GM12875 (cell line): ENCODE data around the gene PTPRC.

ENCODE experiments used
- H3K4me3 ChIP-seq: one replicate; pipeline ENCODE4 v1.5.1; 2011; ENCODE audit warnings: low read depth, low read length, control low read depth
- TF ChIP-seq, protein P1 (sequence below): IDR thresholded peaks from 2 replicates; pipeline ENCODE4 v1.5.1; 2011; ENCODE audit warnings: low read depth, mild to moderate bottlenecking, control low read depth, inconsistent platforms, low read length, moderate library complexity, borderline replicate concordance; ENCODE audit not compliant: insufficient read depth

The PTPRC gene

DNA sequence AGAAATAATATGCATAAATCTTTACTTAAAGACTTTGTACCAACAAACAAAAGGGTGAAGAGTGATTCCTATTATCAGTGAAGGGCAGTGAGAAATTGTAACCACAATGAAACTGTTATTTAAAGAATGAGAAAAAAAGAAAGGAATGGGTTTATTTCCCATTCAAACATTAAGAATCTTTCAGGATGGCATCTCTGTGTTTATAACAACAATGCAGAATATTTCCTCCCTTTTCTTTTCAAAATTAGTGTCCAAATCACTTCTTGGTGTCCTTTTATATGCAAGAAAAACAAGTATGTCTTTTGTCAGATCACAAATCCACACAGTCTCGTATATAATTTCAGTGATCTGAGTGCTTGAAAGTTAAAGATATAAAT, 61.2 kb downstream of the PTPRC start:
- TF ChIP-seq, protein P1, sequence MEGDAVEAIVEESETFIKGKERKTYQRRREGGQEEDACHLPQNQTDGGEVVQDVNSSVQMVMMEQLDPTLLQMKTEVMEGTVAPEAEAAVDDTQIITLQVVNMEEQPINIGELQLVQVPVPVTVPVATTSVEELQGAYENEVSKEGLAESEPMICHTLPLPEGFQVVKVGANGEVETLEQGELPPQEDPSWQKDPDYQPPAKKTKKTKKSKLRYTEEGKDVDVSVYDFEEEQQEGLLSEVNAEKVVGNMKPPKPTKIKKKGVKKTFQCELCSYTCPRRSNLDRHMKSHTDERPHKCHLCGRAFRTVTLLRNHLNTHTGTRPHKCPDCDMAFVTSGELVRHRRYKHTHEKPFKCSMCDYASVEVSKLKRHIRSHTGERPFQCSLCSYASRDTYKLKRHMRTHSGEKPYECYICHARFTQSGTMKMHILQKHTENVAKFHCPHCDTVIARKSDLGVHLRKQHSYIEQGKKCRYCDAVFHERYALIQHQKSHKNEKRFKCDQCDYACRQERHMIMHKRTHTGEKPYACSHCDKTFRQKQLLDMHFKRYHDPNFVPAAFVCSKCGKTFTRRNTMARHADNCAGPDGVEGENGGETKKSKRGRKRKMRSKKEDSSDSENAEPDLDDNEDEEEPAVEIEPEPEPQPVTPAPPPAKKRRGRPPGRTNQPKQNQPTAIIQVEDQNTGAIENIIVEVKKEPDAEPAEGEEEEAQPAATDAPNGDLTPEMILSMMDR, result no peak
- no peak overlapping the region for H3K4me3 ChIP-seq

DNA sequence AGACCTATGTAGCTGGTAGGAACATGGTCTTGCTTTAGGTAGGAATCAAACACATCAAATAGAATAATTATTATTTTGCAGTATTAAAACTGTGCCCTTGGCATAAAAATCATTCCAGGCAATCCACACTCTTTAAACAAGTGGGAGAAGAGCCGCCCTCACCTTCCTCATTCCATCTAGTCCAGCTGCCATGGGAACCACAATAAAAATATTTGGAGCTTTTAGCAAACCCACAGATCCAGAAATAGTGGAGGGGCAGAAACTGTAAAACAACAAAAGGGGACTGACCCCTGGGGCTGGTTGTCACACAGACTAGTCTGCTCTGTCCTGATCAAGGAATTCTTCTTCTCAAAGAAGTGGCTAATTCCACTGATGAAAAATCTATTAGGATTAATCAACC, 61.6 kb downstream of the PTPRC start:
- no peak overlapping the region for H3K4me3 ChIP-seq
- TF ChIP-seq, protein P1, result no peak

DNA sequence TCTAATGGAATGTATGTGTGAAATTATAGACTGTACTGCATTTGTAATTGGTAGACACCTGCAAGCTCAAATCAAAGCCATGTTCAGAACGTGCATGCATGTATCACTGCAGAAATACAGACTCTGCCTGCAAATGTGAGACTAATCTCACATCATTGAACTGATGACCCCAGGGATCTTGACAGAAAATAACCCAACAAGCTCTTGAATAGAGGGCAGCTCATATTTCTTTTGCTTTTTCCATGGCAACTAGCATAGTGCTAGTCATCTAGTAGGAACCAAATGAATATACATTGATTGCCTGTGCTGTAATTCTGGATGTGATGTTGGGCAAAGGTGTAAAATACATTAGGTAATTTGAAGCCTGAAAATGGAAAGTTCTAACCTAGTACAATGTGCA, 62.4 kb downstream of the PTPRC start:
- TF ChIP-seq, protein P1, result no peak
- no peak overlapping the region for H3K4me3 ChIP-seq

DNA sequence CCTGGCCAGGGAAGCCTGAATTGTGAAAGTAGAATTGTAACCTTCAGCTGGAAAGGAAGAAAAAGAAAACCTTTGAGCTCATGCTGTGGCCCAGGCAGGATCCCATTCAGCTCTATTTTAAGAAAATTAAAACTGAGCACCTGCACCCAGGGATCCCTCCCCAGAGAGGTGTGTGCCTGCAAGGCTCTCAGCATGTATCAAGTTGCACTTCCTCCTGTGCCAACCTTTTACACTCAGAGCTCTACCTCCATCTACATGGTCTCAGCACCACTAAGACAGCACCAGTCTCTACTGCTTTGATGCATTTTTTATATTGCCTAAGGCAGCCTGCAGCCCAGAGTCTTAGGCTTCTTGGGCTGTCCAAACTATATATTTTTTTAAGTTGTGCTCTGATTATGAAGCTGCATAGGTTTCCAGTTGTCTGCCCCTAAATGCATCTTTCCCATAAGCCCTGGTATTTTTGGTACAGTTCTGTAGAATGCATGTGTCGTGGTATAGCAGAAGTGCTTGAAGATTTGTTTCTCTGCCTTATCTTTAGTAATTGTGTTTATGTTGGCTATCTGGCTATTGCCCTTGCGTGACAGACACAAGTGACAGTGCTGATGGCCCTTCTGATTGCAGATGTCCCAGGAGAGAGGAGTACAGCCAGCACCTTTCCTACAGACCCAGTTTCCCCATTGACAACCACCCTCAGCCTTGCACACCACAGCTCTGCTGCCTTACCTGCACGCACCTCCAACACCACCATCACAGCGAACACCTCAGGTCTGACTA, 63.1 kb downstream of the PTPRC start:
- TF ChIP-seq, protein P1, result no peak
- H3K4me3 ChIP-seq, result no peak overlapping the region

DNA sequence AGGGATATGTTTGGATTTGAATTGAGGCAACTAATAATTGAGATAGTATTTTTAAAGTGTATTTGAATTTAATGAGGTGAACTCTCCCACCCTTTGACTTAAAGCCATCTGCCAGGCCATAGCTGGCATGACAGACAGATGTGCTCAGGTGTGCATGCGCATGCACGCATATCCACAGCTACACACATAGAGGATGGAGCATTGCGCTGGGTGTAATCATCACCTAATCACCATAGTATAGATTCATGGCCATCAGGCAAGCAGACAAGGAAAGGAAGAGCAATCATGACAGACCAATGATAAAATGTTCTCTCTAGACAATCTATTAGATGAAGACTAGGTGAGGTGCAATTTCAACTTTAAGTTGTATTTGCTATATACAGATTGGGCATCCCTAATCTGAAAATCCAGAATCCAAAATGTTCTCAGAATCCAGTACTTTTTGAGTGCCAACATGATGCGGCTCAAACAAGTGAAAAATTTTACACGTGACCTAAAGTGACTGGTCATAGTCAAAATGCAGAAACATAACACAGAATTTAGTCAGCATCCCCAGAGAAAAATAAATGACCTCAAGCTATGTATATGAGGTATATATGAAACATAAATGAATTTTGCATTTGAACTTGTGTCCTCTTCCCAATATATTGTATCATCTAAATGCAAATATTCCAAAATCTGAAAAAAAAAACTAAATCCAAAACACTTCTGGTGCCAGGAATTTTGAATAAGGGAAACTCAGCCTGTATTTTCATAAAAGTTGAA, 70.1 kb downstream of the PTPRC start:
- TF ChIP-seq, protein P1, result no peak
- no peak overlapping the region for H3K4me3 ChIP-seq

DNA sequence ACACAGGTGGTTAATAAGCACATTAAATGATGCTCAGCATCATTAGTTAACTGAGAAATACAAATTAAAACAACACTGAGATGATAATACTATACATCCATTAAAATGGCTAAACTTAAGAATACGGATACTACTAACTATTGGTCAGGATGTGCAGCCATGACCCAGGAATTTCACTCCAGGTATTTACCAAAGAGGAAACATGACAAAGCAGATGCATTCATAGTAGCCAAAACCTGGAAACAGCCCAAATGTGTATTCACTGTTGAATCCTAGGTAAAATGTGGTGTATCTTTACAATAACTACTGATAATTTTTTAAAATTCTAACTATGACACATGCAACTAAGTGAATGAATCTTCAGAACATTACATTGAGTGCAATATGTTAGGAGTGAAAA, 73.0 kb downstream of the PTPRC start:
- TF ChIP-seq, protein P1, result no peak

DNA sequence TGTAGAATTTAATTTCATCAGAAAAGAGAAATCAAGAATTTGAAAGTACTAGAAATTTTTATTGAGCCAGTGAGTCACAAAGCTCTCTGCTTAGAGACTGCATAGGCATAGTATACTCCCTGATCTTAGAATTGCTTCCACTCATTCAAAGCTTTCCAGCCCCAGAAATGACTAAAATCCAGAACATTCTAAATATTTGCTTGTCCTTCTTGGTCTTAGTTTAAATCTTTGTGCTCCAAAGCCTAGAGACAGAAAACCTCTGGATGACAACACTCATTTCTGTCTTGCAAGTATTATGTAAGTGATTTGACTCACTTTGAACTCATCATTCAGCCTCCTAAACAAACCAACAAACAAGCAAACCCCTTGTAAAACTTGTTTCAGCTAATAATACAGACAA, 74.2 kb downstream of the PTPRC start:
- H3K4me3 ChIP-seq, result no peak overlapping the region
- TF ChIP-seq, protein P1, result no peak

More for the DNA sequence above, 73.0 kb downstream of the PTPRC start:
- H3K4me3 ChIP-seq, result no peak overlapping the region
